Smooth muscle cell (in vitro differentiated cells): Measurements from ENCODE around the gene ZNF581. TPM values are rescaled to one million over a fixed set of nuclear protein-coding genes. Genes with fewer than 3 reads are reported as not detected.

Experiments
- DNase-seq: peaks from one replicate; lab custom pipeline; 2025; ENCODE audit not compliant: unreplicated experiment; lab: John Stamatoyannopoulos, UW
- H2AFZ ChIP-seq: fragments of 200-600 bp; sonication (generic); 2 replicates; pipeline ENCODE4 v1.6.0; 2016; ENCODE audit warnings: antibody characterized with exemption, low read depth, mild to moderate bottlenecking
- H3F3A ChIP-seq: fragments of 200-600 bp; sonication (generic); 2 replicates; pipeline ENCODE4 v1.6.0; 2017; ENCODE audit warnings: antibody characterized with exemption, low read depth
- H3K27ac ChIP-seq: fragments of 200-600 bp; sonication (generic); 2 replicates; pipeline ENCODE4 v1.5.1; 2016; ENCODE audit warnings: low read depth, mild to moderate bottlenecking
- H3K27me3 ChIP-seq: fragments of 200-600 bp; sonication (generic); 2 replicates; pipeline ENCODE4 v1.6.1; 2016; ENCODE audit warnings: low read depth, mild to moderate bottlenecking
- H3K36me3 ChIP-seq: fragments of 200-600 bp; sonication (generic); 2 replicates; pipeline ENCODE4 v1.5.1; 2016; ENCODE audit warnings: low read depth
- H3K4me1 ChIP-seq: fragments of 200-600 bp; sonication (generic); 2 replicates; pipeline ENCODE4 v1.5.1; 2016; ENCODE audit warnings: low read depth
- H3K4me2 ChIP-seq: fragments of 200-600 bp; sonication (generic); 2 replicates; pipeline ENCODE4 v1.6.0; 2016; ENCODE audit warnings: mild to moderate bottlenecking
- H3K4me3 ChIP-seq: fragments of 200-600 bp; sonication (generic); 2 replicates; pipeline ENCODE4 v1.5.1; 2016; ENCODE audit warnings: mild to moderate bottlenecking
- H3K79me2 ChIP-seq: fragments of 200-600 bp; sonication (generic); 2 replicates; pipeline ENCODE4 v1.6.0; 2016; ENCODE audit warnings: low read depth, mild to moderate bottlenecking
- H3K9ac ChIP-seq: fragments of 200-600 bp; sonication (generic); 2 replicates; pipeline ENCODE4 v1.6.0; 2016; ENCODE audit warnings: low read depth
- H3K9me3 ChIP-seq: fragments of 200-600 bp; sonication (generic); replicated peaks from 2 replicates; pipeline ENCODE4 v1.5.1; 2016; ENCODE audit warnings: low read depth
- H4K20me1 ChIP-seq: fragments of 200-600 bp; sonication (generic); 2 replicates; pipeline ENCODE4 v1.6.0; 2016; ENCODE audit warnings: low read depth
- CTCF ChIP-seq: fragments of 200-600 bp; sonication (generic); IDR thresholded peaks from 2 replicates; pipeline ENCODE4 v1.5.1; 2017; ENCODE audit warnings: borderline replicate concordance, mild to moderate bottlenecking, antibody characterized with exemption; ENCODE audit not compliant: insufficient read depth, poor library complexity, severe bottlenecking
- WGBS: methylation state at CpG from one replicate; pipeline ENCODE4 v1.1.7; 2016; ENCODE audit warnings: low lambda C conversion rate; 5-methylcytosine and 5-hydroxymethylcytosine counted together
- polyA plus RNA-seq: library from polyadenylated mRNA; unstranded; fragments of >200 nt; fragmentation: Nextera tagmentation; extraction: Ambion mirVana; gene quantifications from 2 replicates; pipeline ENCODE4 v1.2.1, GENCODE V29; 2016
- total RNA-seq: library from RNA; depleted of rRNA; stranded (reverse); fragments of >200 nt; gene quantifications from 2 replicates; pipeline ENCODE4 v1.2.3, GENCODE V29; 2014

ZNF581 gene
- total and polyA plus RNA-seq, 2 experiments from 2014 or later, result 10.0 to 21.4 TPM

DNA sequence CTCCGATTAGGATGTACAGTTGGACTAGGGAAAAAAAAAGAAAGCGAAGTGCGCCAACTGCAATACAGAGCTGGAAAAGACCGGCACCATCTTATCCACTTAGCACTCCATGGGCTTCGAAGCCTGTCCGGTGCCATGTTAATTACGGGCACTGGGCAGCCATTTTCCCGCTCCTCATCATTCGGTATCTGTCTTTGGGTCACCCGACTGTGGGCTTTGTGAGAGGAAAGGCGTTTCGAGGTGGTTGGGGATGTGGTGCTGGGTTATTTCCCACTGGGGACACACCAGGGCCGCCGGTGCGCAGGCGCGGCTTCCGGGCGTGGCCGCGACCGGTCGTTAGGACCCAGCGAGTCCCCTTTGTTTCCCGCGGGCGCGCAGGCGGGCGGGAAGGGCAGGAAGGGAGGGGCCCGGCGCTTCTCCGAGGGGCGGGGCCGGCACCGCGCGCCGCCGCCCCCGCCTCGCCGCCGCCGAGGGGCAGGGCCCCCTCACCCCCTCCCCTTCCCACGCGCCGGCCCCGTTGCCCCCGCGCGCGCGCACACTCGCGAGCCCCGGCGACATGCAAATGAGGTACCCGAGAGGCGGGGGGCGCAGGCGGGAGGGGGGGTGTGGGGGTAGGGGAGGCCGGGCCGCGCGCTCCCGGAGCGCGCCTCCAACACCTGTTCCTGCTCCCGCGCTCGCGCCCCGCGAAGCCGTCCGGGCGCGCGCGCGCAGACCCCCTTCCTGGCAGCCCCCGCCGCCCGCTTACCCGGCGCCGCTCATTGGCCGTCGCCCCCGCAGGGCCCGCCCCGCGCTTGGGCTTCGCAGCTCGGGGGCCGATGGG lies 43.4 kb upstream of the ZNF581 start, which contains the start of gene ZNF524:
Gene ZNF524, plus strand, starts transcription at position 447 of the 820 bp plus-strand sequence. CDS start 1,825 bp downstream, outside the sequence.
- under 1% methylated on average over 29 of the region's 97 CpGs for WGBS
- Histone ChIP-seq H3K27ac (peak within 1 kb of the TSS; percentile 96), H3K36me3 (no peaks in the 10 kb centered on the region), H3K27me3 (no peaks in the 10 kb centered on the region), H3K79me2 (no peaks in the 10 kb centered on the region), H3K4me3 (peak within 1 kb of the TSS; percentile 94), H4K20me1 (no peaks in the 10 kb centered on the region), H3K9ac (peak within 1 kb of the TSS; percentile 96), H3K9me3 (no peaks in the 10 kb centered on the region), H3K4me2 (peak within 1 kb of the TSS; percentile 78), H3K4me1 (peaks cover 8% of the 10 kb centered on the region), H2AFZ (peak within 1 kb of the TSS; percentile 67), H3F3A (peaks cover 16% of the 10 kb centered on the region)
- peak; percentile 92 for DNase-seq
- no peak for TF ChIP-seq CTCF

GRCh38 chr19:55600662-55601028 lies 42.8 kb upstream of the ZNF581 start:
- Histone ChIP-seq H3K27ac (peak overlapping the region; percentile 96), H3K79me2 (no peaks in the 10 kb centered on the region), H3K4me1 (peaks cover 8% of the 10 kb centered on the region)

GRCh38 chr19:55601084-55601483 lies 42.4 kb upstream of the ZNF581 start:
- Histone ChIP-seq H3F3A (peaks cover 16% of the 10 kb centered on the region), H3K36me3 (no peaks in the 10 kb centered on the region), H3K9ac (no peak overlapping the region), H3K9me3 (no peaks in the 10 kb centered on the region), H3K79me2 (no peaks in the 10 kb centered on the region), H3K4me2 (peak overlapping the region; percentile 78), H3K4me3 (peak overlapping the region; percentile 94), H3K27me3 (no peaks in the 10 kb centered on the region), H2AFZ (no peak overlapping the region), H3K4me1 (peaks cover 8% of the 10 kb centered on the region), H4K20me1 (no peaks in the 10 kb centered on the region), H3K27ac (peak overlapping the region; percentile 96)
- TF ChIP-seq CTCF, result no peak
- DNase-seq, result no peak
- 82% methylated on average over 4 of the region's 4 CpGs for WGBS

More at GRCh38 chr19:55600662-55601028, 42.8 kb upstream of the ZNF581 start:
- peak overlapping the region; percentile 78 for H3K4me2 ChIP-seq
- 28% methylated on average over 7 of the region's 15 CpGs for WGBS
- no peaks in the 10 kb centered on the region for H4K20me1 ChIP-seq
- DNase-seq, result no peak
- H3K4me3 ChIP-seq, result peak overlapping the region; percentile 94
- H3K36me3 ChIP-seq, result no peaks in the 10 kb centered on the region
- H3K9ac ChIP-seq, result peak overlapping the region; percentile 96
- H3F3A ChIP-seq, result peaks cover 16% of the 10 kb centered on the region
- no peak overlapping the region for H2AFZ ChIP-seq
- TF ChIP-seq CTCF, result no peak
- H3K9me3 ChIP-seq, result no peaks in the 10 kb centered on the region
- H3K27me3 ChIP-seq, result no peaks in the 10 kb centered on the region
